ENCODE measurements around the gene TESPA1.
"Not testable (repeated sequence)": the region's sequence is repeated elsewhere in the genome, so short reads cannot be mapped to it uniquely, and the experiment has no call there.

TESPA1 gene

GRCh38 chr12:54945082-54945481 is 39.5 kb downstream of the TESPA1 start:
- DNase-seq = no peak

- DNase-seq = not testable (repeated sequence)
These were observed 41.3 kb downstream of the TESPA1 start for GRCh38 chr12:54943292-54943691.

DNA sequence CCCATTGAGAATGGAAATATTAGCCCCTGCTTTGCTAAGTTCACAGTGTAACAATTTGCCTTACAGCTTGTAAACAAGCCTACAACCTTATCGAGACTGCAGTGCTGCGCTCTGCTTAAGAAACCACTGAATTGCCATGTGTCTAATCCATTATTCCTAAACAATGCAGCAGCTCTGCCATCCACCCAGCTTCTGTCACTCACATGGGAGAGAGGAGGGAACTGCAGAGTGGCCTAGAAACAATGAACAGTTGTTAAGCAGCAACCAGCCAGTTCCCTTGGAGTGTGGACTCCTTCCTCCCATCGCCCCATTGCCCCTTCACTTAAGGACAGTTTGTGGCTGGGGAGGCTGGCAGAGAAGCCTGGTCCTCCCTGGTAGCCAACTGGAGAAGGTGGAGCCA is 42.9 kb downstream of the TESPA1 start:
- no peak for DNase-seq

GRCh38 chr12:54940727-54941315 is 43.7 kb downstream of the TESPA1 start:
- no peak for DNase-seq

GRCh38 chr12:54937929-54938328 is 46.6 kb downstream of the TESPA1 start:
- DNase-seq = no peak

- DNase-seq = no peak
These were observed 47.2 kb downstream of the TESPA1 start for GRCh38 chr12:54937376-54937775.

- DNase-seq = no peak
These were observed 47.8 kb downstream of the TESPA1 start for GRCh38 chr12:54936736-54937135.

GRCh38 chr12:54935235-54935951 is 49.2 kb downstream of the TESPA1 start:
- DNase-seq = no peak

DNA sequence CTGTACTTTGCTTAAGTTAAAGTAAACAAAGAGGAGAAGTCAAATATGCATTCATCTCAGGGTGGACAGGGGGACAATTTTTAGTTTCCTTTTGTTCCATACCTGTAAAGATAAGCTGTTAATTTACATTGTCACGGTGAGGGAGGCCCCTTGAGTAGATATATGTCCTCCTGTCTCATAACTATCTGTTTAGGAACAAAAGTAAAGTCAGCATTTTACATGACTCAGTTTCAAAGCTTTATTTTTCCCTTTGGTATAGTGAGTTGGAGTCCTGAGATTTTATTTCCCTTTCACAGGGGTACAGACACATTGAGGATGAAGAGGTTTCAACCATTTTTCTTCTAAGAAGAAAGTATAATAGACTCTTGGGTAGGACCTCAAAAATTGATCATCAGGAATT is 50.1 kb downstream of the TESPA1 start:
- no peak for DNase-seq

- no peak for DNase-seq
These were observed 51.2 kb downstream of the TESPA1 start for GRCh38 chr12:54933376-54933775.

- no peak for DNase-seq
These were observed 51.9 kb downstream of the TESPA1 start for GRCh38 chr12:54932691-54933090.

DNA sequence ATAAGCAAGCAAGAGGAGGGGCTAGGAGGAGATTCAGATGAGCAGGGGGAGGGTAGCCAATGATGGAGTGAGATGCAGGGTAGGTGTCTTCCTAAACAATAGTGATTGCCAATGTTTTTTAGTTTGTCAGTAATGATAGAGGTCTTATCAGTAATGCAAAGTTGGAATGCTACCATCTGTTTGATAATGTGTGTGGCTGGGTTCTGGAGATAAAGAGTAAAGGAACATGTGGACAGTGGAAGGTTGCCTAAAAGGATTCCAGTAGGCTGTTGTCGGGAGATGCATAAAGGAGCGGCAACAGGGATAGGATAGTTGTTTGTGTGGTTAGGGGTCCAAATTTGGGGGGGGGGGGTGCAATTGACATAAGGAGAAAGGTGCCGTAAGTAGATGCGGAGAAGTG is 52.5 kb downstream of the TESPA1 start:
- DNase-seq = no peak

DNA sequence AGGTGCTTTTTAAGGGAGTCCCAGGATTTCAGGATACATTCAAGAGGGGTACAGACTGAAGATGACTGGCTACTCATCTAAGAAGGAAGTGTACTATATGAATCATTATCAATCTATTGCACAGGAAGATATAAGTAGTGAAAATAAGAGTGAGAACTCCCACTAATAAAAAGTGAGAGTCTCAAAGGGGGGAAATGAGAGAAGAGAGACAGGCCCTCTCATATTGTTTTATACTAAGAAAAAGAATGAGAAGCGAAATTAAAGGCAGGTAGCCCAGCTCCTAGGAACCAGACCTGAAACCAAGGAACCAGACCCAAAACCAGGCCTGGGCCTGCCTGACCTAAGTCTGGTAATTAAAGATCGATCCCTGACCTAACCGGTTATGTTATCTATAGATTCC is 54.6 kb downstream of the TESPA1 start:
- no peak for DNase-seq

- DNase-seq = no peak
These were observed 58.3 kb downstream of the TESPA1 start for GRCh38 chr12:54926246-54926645.

- DNase-seq = no peak
These were observed 59.4 kb downstream of the TESPA1 start for GRCh38 chr12:54924972-54925707.

GRCh38 chr12:54917001-54917488 is 67.5 kb downstream of the TESPA1 start:
- no peak for DNase-seq

All from NCI-H1436 treated with DMSO at 0.1 percent for 48 hours (cell line).